Neural cell (in vitro differentiated cells): ENCODE measurements around the gene P4HTM. TPM values are rescaled to one million over a fixed set of nuclear protein-coding genes. Genes with fewer than 3 reads are reported as not detected.

Experiments
- H2AFZ ChIP-seq: fragments of 200-600, 300-800 bp; sonication (generic), shearing (Covaris generic); 2 replicates; pipeline ENCODE4 v1.6.0; 2014; ENCODE audit warnings: low read depth, mild to moderate bottlenecking, antibody characterized with exemption, low read length, moderate library complexity
- H3F3A ChIP-seq: fragments of 200-600 bp; shearing (Covaris generic); 2 replicates; pipeline ENCODE4 v1.6.1; 2016; ENCODE audit warnings: mild to moderate bottlenecking, moderate library complexity, mixed read lengths, antibody characterized with exemption, low read length; ENCODE audit not compliant: insufficient read depth, poor library complexity, severe bottlenecking
- H3K27ac ChIP-seq: fragments of 200-600, 300-800 bp; sonication (generic), shearing (Covaris generic); 2 replicates; pipeline ENCODE4 v1.5.1; 2014; ENCODE audit warnings: mild to moderate bottlenecking, low read length, moderate library complexity
- H3K27me3 ChIP-seq: fragments of 300-800, 200-600 bp; sonication (generic), shearing (Covaris generic); 2 replicates; pipeline ENCODE4 v1.6.0; 2014; ENCODE audit warnings: mild to moderate bottlenecking, low read depth, low read length, moderate library complexity; ENCODE audit not compliant: insufficient read depth
- H3K36me3 ChIP-seq: fragments of 300-800, 200-600 bp; sonication (generic), shearing (Covaris generic); 2 replicates; pipeline ENCODE4 v1.5.1; 2014; ENCODE audit warnings: mild to moderate bottlenecking, antibody characterized with exemption, low read length, moderate library complexity; ENCODE audit not compliant: insufficient read depth
- H3K4me2 ChIP-seq: fragments of 300-800, 200-600 bp; sonication (generic), shearing (Covaris generic); 2 replicates; pipeline ENCODE4 v1.6.0; 2014; ENCODE audit warnings: mild to moderate bottlenecking, low read length
- H3K4me3 ChIP-seq: fragments of 300-800, 200-600 bp; sonication (generic), shearing (Covaris generic); 2 replicates; pipeline ENCODE4 v1.5.1; 2014; ENCODE audit warnings: mild to moderate bottlenecking, low read length, moderate library complexity
- H3K79me2 ChIP-seq: fragments of 200-600 bp; shearing (Covaris generic); replicated peaks from 2 replicates; pipeline ENCODE4 v1.6.0; 2014; ENCODE audit warnings: mild to moderate bottlenecking, low read length, moderate library complexity; ENCODE audit not compliant: insufficient read depth
- H3K9ac ChIP-seq: fragments of 300-800, 200-600 bp; sonication (generic), shearing (Covaris generic); 2 replicates; pipeline ENCODE4 v1.6.1; 2016; ENCODE audit warnings: mild to moderate bottlenecking, low read length, mixed read lengths
- H3K9me2 ChIP-seq: fragments of 200-600 bp; shearing (Covaris generic); 2 replicates; pipeline ENCODE4 v1.6.1; 2016; ENCODE audit warnings: mild to moderate bottlenecking, low read length, mixed read lengths; ENCODE audit not compliant: insufficient read depth
- H3K9me3 ChIP-seq: fragments of 200-600, 300-800 bp; sonication (generic), shearing (Covaris generic); 2 replicates; pipeline ENCODE4 v1.6.1; 2016; ENCODE audit warnings: mild to moderate bottlenecking, mixed run types, low read length, moderate library complexity, mixed read lengths
- H4K20me1 ChIP-seq: fragments of 200-600 bp; shearing (Covaris generic); 2 replicates; pipeline ENCODE4 v1.6.1; 2016; ENCODE audit warnings: mild to moderate bottlenecking, mixed run types; ENCODE audit not compliant: insufficient read depth
- EP300 ChIP-seq: fragments of 450-650 bp; conservative IDR thresholded peaks from 2 replicates; pipeline ENCODE4 v1.6.1; 2014; ENCODE audit warnings: antibody characterized with exemption, mild to moderate bottlenecking, moderate library complexity; ENCODE audit not compliant: poor library complexity, severe bottlenecking
- EZH2 ChIP-seq: fragments of 200-600, 300-800 bp; shearing (Covaris generic), sonication (generic); IDR thresholded peaks from 2 replicates; pipeline ENCODE4 v1.6.1; 2014; ENCODE audit warnings: antibody characterized with exemption, low read length, borderline replicate concordance, mild to moderate bottlenecking; ENCODE audit not compliant: insufficient read depth, poor library complexity, severe bottlenecking
- MXI1 ChIP-seq: fragments of 450-650 bp; conservative IDR thresholded peaks from 2 replicates; pipeline ENCODE4 v1.6.1; 2014; ENCODE audit warnings: antibody characterized with exemption, mild to moderate bottlenecking; ENCODE audit not compliant: poor library complexity, severe bottlenecking
- POLR2AphosphoS5 ChIP-seq: IDR thresholded peaks from 2 replicates; pipeline ENCODE4 v1.6.1; 2012
- RAD21 ChIP-seq: fragments of 450-650 bp; conservative IDR thresholded peaks from 2 replicates; pipeline ENCODE4 v1.6.1; 2014; ENCODE audit warnings: antibody characterized with exemption, mild to moderate bottlenecking, moderate library complexity
- SMC3 ChIP-seq: fragments of 450-650 bp; conservative IDR thresholded peaks from 2 replicates; pipeline ENCODE4 v1.6.1; 2014; ENCODE audit warnings: antibody characterized with exemption, mild to moderate bottlenecking, moderate library complexity; ENCODE audit not compliant: poor library complexity
- TAF1 ChIP-seq: IDR thresholded peaks from 2 replicates; pipeline ENCODE4 v1.6.1; 2012; ENCODE audit warnings: low read depth
- polyA plus RNA-seq: library from polyadenylated mRNA; depleted of rRNA; stranded (reverse); fragments of >200 nt; gene quantifications from 2 replicates; pipeline ENCODE4 v1.2.3, GENCODE V29; 2014
- TF ChIP-seq, protein P1 (sequence below): fragments of 450-650 bp; IDR thresholded peaks from 2 replicates; pipeline ENCODE4 v1.5.1; 2014; ENCODE audit warnings: antibody characterized with exemption, mild to moderate bottlenecking, moderate library complexity; ENCODE audit not compliant: poor library complexity, severe bottlenecking
- TF ChIP-seq, protein P2 (sequence below): IDR thresholded peaks from 2 replicates; pipeline ENCODE4 v1.6.1; 2012; ENCODE audit warnings: borderline replicate concordance

Gene P4HTM
- polyA plus RNA-seq, 1 donor from 2014 or later = 97.3 TPM

DNA sequence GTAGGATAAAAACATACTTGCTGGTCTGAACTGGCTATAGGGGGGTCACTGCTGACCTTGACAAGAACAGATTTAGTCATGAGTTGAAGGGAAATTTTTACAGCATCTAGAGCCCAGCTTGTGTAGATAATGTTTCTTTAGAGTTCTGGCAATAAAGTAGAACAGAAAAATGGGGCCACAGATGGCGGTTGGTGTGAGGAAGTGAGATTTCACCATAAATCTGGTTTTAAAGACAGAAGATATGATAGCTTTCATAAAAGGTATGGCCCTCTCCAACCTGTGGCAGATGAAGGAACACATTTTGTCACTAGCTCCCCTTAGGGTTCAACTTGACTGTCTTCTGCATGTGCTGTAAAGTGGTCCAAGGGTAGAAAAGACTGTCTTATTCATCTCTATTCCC is 63.5 kb downstream of the P4HTM start:
- no peaks in the 10 kb centered on the region for H4K20me1 ChIP-seq
- H3K36me3 ChIP-seq = peaks cover 9% of the 10 kb centered on the region
- no peaks in the 10 kb centered on the region for H3F3A ChIP-seq
- H3K9ac ChIP-seq = no peak overlapping the region
- no peaks in the 10 kb centered on the region for H3K27me3 ChIP-seq
- H3K9me2 ChIP-seq = no peaks in the 10 kb centered on the region
- no peak overlapping the region for H3K27ac ChIP-seq
- H3K9me3 ChIP-seq = no peaks in the 10 kb centered on the region
- no peak overlapping the region for H3K4me2 ChIP-seq
- H3K79me2 ChIP-seq = peaks cover 4% of the 10 kb centered on the region
- TF ChIP-seq, protein P1, sequence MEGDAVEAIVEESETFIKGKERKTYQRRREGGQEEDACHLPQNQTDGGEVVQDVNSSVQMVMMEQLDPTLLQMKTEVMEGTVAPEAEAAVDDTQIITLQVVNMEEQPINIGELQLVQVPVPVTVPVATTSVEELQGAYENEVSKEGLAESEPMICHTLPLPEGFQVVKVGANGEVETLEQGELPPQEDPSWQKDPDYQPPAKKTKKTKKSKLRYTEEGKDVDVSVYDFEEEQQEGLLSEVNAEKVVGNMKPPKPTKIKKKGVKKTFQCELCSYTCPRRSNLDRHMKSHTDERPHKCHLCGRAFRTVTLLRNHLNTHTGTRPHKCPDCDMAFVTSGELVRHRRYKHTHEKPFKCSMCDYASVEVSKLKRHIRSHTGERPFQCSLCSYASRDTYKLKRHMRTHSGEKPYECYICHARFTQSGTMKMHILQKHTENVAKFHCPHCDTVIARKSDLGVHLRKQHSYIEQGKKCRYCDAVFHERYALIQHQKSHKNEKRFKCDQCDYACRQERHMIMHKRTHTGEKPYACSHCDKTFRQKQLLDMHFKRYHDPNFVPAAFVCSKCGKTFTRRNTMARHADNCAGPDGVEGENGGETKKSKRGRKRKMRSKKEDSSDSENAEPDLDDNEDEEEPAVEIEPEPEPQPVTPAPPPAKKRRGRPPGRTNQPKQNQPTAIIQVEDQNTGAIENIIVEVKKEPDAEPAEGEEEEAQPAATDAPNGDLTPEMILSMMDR = no peak
- TF ChIP-seq SMC3 = no peak
- no peak for TF ChIP-seq EZH2
- TF ChIP-seq RAD21 = no peak
- TF ChIP-seq POLR2AphosphoS5 = no peak
- TF ChIP-seq, protein P2, sequence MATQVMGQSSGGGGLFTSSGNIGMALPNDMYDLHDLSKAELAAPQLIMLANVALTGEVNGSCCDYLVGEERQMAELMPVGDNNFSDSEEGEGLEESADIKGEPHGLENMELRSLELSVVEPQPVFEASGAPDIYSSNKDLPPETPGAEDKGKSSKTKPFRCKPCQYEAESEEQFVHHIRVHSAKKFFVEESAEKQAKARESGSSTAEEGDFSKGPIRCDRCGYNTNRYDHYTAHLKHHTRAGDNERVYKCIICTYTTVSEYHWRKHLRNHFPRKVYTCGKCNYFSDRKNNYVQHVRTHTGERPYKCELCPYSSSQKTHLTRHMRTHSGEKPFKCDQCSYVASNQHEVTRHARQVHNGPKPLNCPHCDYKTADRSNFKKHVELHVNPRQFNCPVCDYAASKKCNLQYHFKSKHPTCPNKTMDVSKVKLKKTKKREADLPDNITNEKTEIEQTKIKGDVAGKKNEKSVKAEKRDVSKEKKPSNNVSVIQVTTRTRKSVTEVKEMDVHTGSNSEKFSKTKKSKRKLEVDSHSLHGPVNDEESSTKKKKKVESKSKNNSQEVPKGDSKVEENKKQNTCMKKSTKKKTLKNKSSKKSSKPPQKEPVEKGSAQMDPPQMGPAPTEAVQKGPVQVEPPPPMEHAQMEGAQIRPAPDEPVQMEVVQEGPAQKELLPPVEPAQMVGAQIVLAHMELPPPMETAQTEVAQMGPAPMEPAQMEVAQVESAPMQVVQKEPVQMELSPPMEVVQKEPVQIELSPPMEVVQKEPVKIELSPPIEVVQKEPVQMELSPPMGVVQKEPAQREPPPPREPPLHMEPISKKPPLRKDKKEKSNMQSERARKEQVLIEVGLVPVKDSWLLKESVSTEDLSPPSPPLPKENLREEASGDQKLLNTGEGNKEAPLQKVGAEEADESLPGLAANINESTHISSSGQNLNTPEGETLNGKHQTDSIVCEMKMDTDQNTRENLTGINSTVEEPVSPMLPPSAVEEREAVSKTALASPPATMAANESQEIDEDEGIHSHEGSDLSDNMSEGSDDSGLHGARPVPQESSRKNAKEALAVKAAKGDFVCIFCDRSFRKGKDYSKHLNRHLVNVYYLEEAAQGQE = no peak
- TF ChIP-seq TAF1 = no peak
- no peak for TF ChIP-seq EP300
- no peak for TF ChIP-seq MXI1
- H3K4me3 ChIP-seq = no peak overlapping the region
- no peak overlapping the region for H2AFZ ChIP-seq

DNA sequence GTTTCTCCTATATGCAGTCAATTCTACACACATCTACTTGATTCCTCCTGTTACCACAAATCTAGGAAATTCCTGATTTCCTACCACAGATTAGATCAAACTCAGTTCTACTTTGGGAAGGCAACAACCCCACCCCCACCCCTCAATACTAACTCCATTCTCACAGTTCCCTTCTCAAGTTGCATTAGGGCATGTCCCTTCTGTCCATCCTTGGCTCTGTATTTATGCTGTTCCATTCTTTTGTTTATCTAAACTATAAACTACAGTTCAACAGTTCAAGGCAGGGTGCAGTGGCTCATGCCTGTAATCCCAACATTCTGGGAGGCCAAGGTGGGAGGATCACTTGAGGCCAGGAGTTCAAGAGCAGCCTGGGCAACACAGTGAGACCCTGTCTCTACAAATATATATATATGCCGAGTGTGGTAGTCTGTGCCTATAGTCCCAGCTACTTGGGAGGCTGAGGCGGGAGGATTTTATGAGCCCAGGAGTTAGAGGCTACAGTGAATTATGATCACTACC is 64.4 kb downstream of the P4HTM start:
- no peak overlapping the region for H3K4me3 ChIP-seq
- no peaks in the 10 kb centered on the region for H3K9me2 ChIP-seq
- no peaks in the 10 kb centered on the region for H4K20me1 ChIP-seq
- H3K36me3 ChIP-seq = peaks cover 9% of the 10 kb centered on the region
- H3K27me3 ChIP-seq = no peaks in the 10 kb centered on the region
- no peaks in the 10 kb centered on the region for H3K9me3 ChIP-seq
- H3K27ac ChIP-seq = no peak overlapping the region
- peaks cover 4% of the 10 kb centered on the region for H3K79me2 ChIP-seq
- H2AFZ ChIP-seq = no peak overlapping the region
- no peaks in the 10 kb centered on the region for H3F3A ChIP-seq
- H3K4me2 ChIP-seq = no peak overlapping the region
- no peak overlapping the region for H3K9ac ChIP-seq
- no peak for TF ChIP-seq TAF1
- no peak for TF ChIP-seq RAD21
- TF ChIP-seq EP300 = no peak
- TF ChIP-seq, protein P1 = no peak
- TF ChIP-seq EZH2 = no peak
- TF ChIP-seq SMC3 = no peak
- TF ChIP-seq, protein P2 = no peak
- TF ChIP-seq POLR2AphosphoS5 = no peak
- TF ChIP-seq MXI1 = no peak
